HG02759 (cell line): ENCODE results near the gene ANKRD60.

Experiments
- ATAC-seq: cut with Tn5 transposase; IDR thresholded peaks from one replicate; pipeline ENCODE4 v1.9.1; 2021; ENCODE audit warnings: mild to moderate bottlenecking, moderate library complexity; ENCODE audit not compliant: unreplicated experiment

ANKRD60 gene

GRCh38 chr20:58228484-58229197 is at the start of gene ANKRD60:
ANKRD60 (minus strand) TSS chr20:58228653; CDS start chr20:58228653, 0 bp downstream.
- no peak for ATAC-seq

- ATAC-seq: no peak
Measured at GRCh38 chr20:58277578-58278472, 49.4 kb upstream of the ANKRD60 start.

- ATAC-seq: no peak
Measured at GRCh38 chr20:58277107-58277506, 48.7 kb upstream of the ANKRD60 start.

- no peak for ATAC-seq
Measured at GRCh38 chr20:58274384-58274783, 45.9 kb upstream of the ANKRD60 start.

- no peak for ATAC-seq
Measured at GRCh38 chr20:58271606-58272351, 43.3 kb upstream of the ANKRD60 start.

- ATAC-seq: no peak
Measured at GRCh38 chr20:58268936-58269619, 40.6 kb upstream of the ANKRD60 start.

GRCh38 chr20:58268421-58268821 is 40.0 kb upstream of the ANKRD60 start:
- ATAC-seq: no peak

GRCh38 chr20:58267389-58268215 is 39.1 kb upstream of the ANKRD60 start:
- no peak for ATAC-seq

GRCh38 chr20:58264271-58264670 is 35.8 kb upstream of the ANKRD60 start:
- no peak for ATAC-seq

- ATAC-seq: no peak
Measured at GRCh38 chr20:58261660-58262059, 33.2 kb upstream of the ANKRD60 start.

- ATAC-seq: no peak
Measured at GRCh38 chr20:58260006-58260405, 31.6 kb upstream of the ANKRD60 start.

- ATAC-seq: no peak
Measured at GRCh38 chr20:58256842-58257241, 28.4 kb upstream of the ANKRD60 start.

GRCh38 chr20:58256307-58256706 is 27.9 kb upstream of the ANKRD60 start:
- no peak for ATAC-seq

GRCh38 chr20:58254890-58255289 is 26.4 kb upstream of the ANKRD60 start:
- ATAC-seq: no peak

GRCh38 chr20:58251979-58252591 is 23.6 kb upstream of the ANKRD60 start:
- ATAC-seq: no peak

GRCh38 chr20:58251348-58251978 is 23.0 kb upstream of the ANKRD60 start:
- ATAC-seq: no peak

GRCh38 chr20:58246346-58246745 is 17.9 kb upstream of the ANKRD60 start:
- ATAC-seq: no peak

GRCh38 chr20:58245931-58246330 is 17.5 kb upstream of the ANKRD60 start:
- no peak for ATAC-seq
